ENCODE results near the gene SLC22A7.

Gene SLC22A7, protein sequence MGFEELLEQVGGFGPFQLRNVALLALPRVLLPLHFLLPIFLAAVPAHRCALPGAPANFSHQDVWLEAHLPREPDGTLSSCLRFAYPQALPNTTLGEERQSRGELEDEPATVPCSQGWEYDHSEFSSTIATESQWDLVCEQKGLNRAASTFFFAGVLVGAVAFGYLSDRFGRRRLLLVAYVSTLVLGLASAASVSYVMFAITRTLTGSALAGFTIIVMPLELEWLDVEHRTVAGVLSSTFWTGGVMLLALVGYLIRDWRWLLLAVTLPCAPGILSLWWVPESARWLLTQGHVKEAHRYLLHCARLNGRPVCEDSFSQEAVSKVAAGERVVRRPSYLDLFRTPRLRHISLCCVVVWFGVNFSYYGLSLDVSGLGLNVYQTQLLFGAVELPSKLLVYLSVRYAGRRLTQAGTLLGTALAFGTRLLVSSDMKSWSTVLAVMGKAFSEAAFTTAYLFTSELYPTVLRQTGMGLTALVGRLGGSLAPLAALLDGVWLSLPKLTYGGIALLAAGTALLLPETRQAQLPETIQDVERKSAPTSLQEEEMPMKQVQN

DNA sequence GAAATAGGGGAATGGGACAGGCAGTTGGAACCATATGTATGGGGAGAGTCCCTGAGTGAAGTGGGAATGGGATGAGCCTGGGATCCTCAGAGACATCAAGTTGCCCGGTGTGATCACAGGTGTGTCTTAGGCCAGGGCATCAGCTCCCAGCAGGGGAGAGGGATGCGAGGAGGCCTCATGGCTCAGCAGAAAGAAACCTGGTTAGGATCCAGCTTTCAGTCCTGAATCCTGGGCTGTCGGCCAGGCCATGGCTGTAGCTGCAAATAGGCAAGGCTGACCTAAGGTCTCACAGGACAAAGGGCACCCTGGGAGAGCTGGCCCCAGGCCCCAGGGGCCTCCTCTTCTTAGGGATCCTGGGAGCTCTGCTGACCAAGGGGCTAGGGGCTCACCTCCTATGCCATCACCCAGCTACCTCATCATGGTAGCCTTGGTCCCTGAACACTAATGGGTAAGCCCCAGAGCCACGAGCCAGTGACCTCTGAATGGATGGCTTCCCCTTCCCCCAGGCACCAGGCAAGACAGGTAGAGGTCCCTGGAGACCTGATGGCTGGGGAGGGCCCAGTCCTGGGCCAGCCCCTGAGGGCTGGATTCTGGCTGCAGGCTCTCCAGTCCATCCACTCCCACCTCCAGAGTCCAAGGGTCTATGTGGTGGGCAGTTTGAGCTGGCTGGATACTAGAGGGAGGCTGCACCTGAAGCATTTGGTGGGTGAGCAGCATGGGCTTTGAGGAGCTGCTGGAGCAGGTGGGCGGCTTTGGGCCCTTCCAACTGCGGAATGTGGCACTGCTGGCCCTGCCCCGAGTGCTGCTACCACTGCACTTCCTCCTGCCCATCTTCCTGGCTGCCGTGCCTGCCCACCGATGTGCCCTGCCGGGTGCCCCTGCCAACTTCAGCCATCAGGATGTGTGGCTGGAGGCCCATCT is at the start of gene SLC22A7:
Gene SLC22A7 (plus strand): TSS at position 617 of the 921 bp plus-strand sequence. CDS start 99 bp downstream, at position 716.
- no peak for DNase-seq (ENCODE audit: low read depth)

DNA sequence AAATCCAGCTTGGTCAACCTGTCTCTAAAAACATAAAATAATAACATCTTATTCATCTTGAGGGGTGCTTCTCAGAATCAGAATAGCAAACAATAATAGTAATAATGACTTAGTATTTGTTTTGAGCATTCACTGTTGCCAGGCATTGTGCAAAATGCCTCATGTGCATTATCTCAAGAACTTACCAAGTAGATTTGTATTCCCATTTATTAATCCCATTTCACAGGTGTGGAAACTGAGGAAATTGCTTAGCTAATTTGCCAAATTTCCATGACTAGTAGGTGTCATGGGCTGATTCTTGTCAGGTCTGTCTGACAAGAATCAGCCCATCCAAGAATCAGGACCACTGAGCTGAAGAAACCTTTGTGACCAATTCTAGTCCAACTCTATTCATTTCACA is 49.3 kb upstream of the SLC22A7 start:
- no peak for DNase-seq (ENCODE audit: low read depth)

DNA sequence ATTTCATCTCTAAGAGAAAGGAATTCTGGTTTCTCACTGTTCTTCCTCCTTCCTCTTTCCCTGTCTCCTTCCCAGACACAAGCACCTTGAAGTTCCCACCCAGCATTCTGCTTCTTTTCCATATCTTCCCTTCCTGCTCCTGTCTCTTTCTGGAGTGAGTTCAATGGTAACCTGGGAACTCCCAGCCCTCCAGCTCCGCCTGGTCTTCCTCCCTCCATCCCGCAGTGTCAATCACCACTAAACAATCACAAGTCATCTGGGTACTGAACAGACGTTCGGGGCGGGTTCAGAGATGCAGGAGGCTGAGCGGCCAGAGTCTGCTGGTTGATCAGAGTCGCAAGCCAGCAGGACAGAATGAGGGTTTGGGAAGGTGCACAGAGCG is 47.1 kb upstream of the SLC22A7 start:
- no peak for DNase-seq (ENCODE audit: low read depth)

DNA sequence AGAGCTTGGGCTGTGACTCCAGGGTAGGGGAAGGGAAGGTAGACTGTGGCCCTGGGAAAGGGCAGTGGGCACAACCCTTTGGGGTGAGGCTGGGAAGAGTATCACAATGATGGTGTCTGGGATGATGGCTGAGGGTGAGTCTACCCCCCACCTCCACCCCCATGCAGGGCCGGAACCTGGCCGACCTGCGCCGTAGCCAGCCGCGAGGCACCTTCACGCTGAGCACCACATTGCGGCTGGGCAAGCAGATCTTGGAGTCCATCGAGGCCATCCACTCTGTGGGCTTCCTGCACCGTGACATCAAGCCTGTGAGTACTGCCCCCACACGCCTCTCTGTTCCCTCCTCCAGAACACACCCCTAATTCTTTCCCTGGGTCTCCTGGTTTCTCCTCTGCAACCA is 44.7 kb upstream of the SLC22A7 start:
- no peak for DNase-seq (ENCODE audit: low read depth)

DNA sequence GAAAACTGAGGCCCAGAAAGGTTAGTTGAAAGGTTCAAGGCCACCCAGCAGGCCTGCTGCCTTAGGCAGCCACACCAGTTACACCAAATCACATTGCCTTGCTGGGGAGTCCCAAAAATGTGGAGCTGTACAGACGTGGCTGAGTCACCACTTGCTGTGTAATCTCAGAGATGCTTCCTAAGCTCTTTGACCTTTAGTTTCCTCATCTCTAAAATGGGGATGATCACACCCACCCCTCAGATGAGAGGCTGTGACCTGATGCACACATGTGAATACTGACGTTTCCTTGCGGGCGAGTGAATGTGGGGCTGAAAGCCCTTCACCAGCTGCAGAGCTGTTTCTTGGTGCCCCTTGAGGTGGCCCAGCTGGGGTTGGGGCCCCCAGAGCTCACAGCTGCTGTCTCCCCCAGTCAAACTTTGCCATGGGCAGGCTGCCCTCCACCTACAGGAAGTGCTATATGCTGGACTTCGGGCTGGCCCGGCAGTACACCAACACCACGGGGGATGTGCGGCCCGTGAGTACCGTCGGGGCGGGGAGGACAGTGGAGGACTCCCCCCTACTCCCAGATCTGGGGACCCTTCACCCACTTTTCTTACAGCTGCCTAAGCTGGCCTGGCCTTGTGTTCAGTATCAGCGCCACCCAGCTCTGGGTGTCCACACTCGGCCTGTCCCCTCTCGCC is 43.8 kb upstream of the SLC22A7 start:
- DNase-seq (ENCODE audit: low read depth) = no peak

DNA sequence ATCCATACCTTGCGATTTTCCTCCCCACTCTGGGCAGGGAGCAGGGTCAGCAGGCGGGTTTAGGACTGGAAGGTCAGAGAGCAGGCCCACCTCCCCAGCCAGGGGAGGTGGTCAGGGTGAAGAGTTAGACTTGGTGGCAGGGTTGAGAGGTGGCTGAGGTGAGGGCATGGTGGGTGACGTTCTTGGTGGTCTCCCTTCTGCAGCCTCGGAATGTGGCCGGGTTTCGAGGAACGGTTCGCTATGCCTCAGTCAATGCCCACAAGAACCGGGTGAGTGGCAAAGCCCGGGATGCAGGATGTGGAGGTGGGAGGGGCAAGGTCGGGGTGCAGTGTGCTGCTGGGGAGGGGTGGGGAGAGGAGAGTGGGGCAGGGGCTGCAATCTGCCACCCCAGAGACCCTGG is 43.2 kb upstream of the SLC22A7 start:
- DNase-seq (ENCODE audit: low read depth) = no peak

DNA sequence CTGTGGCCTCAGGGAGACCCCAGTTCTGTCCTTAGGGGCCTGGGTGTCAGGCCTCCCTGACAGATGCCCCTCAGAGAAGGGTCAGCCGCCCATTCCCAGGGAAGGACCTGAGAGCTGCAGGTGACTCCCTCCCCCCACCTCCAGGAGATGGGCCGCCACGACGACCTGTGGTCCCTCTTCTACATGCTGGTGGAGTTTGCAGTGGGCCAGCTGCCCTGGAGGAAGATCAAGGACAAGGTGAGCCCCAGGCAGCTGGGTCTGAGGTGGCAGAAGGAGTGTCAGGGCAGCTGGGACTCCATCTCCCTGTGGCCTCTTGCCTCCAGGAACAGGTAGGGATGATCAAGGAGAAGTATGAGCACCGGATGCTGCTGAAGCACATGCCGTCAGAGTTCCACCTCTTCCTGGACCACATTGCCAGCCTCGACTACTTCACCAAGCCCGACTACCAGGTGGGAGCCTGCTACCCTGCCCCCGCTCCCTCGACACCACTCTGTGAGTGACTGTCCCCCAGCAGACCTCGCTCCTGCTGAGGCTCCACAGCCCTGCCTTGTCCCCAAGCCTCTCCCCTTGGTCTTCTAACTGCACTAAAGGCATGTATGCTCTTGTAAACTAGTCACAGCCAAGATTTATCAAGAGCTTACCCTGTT is 42.5 kb upstream of the SLC22A7 start:
- DNase-seq (ENCODE audit: low read depth) = no peak

DNA sequence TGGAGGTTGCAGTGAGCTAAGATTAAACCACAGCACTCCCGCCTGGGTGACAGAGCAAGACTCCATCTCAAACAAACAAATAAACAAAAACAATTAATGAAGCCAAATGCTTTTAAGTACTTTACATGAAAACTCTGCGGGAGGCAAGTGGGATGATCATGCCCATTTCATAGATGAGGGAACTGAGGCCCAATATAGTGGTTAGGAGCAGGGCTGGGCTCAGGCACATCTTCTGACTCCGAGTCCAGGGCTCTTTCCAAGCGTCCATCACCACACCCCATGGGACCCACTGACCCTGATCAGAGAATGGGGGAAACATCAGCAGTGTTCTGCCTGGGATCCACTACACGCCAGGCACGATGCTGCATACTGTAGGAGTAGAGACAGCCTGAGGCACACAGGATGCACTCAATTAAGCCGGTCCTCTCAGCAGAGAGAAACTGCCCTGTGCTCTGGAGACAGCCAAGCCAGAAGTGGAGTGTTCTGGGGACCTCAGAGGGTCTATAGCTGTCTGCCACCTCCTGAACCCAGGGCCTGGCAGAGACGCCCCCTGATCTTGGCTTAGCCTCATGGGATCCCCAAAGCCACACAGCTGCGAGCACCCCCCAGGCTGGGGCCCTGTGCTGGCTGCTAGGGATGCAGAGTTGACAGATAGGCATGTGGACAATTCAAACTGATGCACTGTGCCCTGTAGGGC is 41.2 kb upstream of the SLC22A7 start:
- no peak for DNase-seq (ENCODE audit: low read depth)

DNA sequence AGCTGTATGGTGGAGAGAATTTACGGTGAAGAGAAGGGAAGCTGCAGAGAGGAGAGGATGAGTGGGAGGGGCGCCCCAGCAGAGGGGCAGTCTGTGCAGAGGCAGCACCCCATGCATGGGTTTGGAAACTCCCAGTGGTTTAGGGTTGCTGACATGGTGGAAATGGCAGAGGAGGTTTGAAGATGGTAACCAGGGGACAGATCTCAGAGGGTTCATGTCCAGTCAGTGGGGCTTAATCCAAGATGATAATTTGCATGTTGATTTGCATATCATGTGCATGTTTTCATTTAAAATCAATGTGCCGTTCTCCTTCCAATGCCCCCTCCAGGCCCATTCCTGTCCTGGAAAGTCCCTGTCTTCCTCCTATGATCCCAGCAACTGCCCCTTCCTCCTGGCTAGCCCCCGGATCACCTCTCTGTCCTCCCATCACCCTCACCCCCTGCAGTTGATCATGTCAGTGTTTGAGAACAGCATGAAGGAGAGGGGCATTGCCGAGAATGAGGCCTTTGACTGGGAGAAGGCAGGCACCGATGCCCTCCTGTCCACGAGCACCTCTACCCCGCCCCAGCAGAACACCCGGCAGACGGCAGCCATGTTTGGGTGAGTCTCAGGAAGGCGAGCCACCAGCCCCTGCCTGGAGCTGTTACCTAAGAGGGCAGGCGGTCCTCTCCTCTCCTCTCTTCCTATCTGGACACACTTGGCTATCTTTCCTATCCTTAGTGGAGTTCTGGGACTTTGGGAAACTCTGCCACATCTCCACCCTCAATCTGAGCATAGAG is 40.5 kb upstream of the SLC22A7 start:
- no peak for DNase-seq (ENCODE audit: low read depth)

DNA sequence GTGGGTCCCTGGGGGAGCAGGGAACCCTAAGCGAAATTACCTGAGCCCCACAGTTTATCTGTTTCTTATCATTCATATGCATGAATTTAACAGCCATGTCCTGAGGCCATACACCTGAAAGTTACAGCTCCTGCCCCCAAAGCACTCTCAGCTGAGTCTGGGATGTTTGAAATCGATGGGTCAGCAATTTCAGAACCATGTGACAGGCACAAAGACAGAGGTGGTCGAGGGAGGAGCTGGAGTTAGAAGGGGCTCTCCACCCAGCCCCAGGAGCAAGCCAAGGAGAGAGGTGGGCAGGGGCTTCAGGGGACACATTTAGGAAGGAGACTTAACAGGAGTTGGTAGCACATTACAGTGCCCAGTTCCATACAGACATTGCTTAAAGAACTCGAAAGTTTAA is 39.9 kb upstream of the SLC22A7 start:
- no peak for DNase-seq (ENCODE audit: low read depth)

DNA sequence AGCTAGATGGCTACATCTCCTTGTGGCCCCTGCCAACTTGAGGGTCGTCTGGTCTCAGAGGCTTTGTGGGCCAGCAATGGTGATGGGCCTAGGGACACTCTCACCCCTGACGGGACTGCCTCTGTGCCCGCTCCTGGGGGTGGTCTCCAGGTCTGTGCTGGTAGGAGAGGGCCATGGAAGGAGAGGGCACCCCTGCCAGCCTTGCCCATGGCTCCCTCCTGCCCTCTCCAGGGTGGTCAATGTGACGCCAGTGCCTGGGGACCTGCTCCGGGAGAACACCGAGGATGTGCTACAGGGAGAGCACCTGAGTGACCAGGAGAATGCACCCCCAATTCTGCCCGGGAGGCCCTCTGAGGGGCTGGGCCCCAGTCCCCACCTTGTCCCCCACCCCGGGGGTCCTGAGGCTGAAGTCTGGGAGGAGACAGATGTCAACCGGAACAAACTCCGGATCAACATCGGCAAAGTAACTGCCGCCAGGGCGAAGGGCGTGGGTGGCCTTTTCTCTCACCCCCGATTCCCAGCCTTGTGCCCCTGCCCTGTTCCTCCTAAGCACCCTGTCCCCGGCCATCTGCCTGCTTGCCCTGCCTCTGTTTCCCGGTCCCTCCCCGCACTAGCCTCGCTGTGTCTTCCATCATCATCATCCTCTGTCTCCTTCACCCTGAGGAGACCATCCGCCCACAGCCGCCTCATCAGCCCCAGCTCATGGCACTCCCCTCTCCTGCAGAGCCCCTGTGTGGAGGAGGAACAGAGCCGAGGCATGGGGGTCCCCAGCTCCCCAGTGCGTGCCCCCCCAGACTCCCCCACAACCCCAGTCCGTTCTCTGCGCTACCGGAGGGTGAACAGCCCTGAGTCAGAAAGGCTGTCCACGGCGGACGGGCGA is 39.0 kb upstream of the SLC22A7 start:
- no peak for DNase-seq (ENCODE audit: low read depth)

DNA sequence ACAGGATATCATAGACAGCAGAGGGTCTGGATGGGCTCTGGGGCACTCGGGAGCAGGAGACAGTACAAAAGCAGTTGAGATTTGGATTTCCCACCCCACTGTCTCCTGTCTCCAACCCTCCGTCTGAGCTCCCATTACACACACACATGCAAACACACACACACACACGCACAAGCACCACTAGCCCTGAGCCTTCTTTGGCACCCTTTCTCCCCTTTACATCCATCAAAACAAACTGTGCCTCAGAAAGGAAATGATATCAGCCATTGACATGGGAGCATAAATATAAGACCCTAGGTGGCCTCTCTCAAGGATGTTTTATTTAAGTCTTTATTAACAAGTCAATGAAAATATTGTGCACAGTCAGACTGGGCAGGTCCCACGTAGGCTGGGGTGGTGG is 37.3 kb upstream of the SLC22A7 start:
- no peak for DNase-seq (ENCODE audit: low read depth)

DNA sequence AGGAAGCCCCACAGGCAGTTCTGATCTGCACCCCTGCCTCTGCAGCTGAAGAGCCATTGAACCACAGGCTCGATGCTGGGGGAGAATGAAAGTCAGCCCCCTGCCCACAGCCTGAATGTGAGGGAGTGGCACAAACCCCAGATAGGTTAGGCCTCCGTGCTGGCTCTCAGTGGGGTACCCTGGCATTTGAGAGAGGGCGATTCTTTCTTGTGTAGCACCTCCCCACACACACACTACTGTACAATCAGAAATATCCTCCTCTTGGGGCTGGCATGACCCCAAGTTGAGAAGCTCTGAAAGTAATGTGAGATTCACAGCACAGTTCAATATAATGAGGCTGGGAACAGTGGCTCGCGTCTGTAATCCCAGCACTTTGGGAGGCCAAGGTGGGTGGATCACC is 36.9 kb upstream of the SLC22A7 start:
- DNase-seq (ENCODE audit: low read depth) = no peak

DNA sequence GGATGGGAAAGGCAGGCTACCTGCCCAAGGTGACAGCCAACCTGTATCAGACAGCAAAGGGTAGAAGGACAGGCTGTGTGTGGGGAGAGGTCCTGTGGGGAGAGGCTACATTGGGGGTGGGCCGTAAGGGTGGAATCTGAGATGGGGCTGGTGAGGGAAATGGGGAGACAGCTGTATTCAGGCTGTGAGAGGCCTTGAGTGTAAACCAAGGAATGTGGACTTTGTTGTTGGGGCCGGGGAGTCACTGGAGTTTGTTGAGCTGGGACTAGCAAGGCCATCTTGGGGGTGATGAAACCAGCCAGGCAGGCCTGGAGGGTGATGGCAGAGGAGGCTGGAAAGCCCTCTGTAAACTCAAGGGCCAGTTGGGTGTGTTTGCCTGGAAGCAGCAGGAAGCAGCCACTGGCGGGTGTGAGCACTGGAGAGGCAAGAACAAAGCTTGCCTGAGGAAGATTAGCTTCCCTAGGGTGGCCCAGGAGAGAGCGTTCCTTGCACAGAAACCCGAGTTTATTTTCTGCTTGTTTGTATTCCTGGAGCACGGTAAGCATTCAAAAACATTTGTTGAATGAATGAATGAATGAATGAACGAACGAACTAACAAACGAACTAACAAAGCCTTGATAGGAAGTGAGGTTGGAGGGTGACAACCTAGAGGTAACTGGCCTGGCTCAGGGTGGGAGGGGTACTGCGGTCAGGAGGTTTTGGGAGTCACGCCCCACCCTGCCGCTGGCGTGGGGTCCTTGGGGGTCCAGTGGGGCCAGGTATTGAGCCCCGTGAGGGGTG is 35.9 kb upstream of the SLC22A7 start:
- no peak for DNase-seq (ENCODE audit: low read depth)

DNA sequence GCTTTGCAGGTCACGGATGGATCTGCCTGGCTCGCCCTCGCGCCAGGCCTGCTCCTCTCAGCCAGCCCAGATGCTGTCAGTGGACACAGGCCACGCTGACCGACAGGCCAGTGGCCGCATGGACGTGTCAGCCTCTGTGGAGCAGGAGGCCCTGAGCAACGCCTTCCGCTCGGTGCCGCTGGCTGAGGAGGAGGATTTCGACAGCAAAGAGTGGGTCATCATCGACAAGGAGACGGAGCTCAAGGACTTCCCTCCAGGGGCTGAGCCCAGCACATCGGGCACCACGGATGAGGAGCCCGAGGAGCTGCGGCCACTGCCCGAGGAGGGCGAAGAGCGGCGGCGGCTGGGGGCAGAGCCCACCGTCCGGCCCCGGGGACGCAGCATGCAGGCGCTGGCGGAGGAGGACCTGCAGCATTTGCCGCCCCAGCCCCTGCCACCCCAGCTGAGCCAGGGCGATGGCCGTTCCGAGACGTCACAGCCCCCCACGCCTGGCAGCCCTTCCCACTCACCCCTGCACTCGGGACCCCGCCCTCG is 35.2 kb upstream of the SLC22A7 start:
- no peak for DNase-seq (ENCODE audit: low read depth)

DNA sequence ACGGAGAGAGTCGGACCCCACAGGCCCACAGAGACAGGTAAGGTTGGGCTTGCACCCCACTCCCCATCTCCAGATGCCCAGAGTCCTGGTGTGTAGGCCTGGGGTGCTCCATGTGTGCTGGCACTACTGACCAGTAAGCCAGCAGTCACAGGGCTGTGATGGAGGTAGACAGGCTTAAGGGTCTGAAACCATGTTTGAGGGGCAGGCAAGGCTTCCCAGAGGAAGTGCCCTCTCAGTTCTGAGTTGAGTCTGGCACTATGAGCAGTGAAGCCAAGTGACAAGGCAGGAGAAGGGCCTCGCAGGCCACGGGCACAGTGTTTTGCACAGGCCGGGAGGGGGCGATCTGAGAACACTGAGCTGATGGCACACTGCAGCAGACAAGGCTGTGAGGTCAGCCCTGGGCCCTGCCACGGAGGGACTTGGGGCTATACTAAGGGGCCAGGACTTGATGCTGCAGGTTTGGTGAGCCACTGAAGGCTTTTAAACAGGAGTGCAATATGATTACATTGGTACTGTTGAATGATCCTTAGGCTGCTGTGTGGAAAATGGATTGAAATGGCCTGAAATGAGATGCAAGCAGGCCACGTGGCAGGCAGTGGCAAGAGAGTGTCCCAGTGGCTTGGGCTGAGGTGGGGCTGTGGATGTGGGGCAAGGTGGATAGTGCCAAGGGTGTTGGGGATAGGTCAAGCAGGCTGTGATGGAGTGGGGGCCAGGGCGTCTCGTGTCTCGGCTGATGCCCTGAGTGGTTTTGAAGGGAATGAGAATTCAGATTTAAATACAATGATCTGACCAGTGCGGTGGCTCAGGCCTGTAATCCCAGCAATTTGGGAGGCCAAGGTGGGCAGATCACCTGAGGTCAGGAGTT is 34.5 kb upstream of the SLC22A7 start:
- peak; percentile 64 for DNase-seq (ENCODE audit: low read depth)

DNA sequence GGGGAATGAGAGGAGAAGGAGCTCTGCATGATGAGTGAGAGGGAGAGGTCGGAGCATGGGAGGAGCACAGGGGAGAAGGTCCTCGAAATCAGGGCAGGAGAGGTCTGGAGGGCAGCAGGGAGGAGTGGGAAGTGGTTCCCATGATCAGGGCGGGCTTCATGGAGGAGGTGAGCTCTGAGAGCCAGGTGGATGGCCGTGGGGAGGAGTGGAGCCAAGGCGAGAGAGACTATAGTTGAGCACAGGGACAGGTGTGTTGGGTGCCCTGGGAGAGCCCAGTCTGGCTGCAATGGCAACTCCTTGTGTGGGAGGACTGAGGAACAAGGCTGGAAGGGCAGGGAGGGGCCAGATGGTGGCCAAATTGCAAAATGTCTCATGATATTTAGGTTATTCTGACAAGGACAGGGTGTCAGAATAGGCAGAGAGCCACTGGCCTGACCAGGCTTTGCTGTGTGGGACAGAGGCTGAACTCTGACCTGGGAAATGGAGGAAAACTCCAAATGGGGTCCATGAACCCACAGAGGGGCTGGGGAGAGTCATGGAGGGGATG is 33.4 kb upstream of the SLC22A7 start:
- no peak for DNase-seq (ENCODE audit: low read depth)
